GM19455 (cell line): ENCODE measurements around the gene AMOTL2.

ENCODE experiments used
- ATAC-seq: cut with Tn5 transposase; IDR thresholded peaks from one replicate; pipeline ENCODE4 v1.9.1; 2021; ENCODE audit not compliant: unreplicated experiment

Gene AMOTL2

GRCh38 chr3:134380249-134380648 is 6.0 kb upstream of the AMOTL2 start:
- no peak for ATAC-seq

DNA sequence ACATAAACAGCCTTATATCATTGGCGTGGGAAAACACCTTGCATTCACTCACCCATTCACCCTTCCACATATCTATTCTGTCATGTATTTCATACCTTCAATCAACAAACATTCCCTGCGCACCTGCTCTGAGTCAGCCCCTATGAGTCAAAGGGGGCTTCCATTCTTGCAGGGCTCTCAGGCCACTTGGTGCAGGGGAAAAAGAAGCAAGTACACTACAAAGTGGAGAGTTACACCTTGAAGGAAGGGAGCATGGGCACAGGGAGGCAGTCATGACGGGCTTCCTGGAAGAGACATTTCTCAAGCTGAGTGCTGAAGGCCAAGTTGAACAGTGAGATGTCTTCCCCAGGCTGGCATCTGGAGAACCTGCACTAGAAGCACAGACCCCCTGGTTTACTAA is 4.6 kb upstream of the AMOTL2 start:
- ATAC-seq = no peak

- ATAC-seq = no peak
Measured at GRCh38 chr3:134378384-134378783, 4.1 kb upstream of the AMOTL2 start.

DNA sequence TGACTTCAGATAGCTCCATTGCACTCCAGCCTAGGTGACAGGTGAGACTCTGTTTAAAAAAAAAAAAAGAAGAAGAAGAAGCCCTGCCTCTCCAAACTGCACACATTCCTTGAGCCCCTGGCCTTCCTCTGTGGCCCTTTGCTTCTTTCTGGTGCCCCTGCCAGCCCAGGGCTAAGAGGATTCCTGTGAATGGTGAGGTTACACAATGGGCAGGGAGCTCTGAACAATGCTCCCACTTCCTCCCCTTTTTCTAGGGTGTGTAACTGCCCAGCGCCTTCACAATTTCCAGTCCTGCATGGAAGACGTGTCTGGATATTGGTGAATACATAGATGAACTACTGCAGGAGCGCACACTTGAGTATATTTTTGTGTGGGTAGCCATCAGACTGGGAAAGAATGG is 3.6 kb upstream of the AMOTL2 start:
- no peak for ATAC-seq

- no peak for ATAC-seq
Measured at GRCh38 chr3:134376786-134377426, 2.7 kb upstream of the AMOTL2 start.

DNA sequence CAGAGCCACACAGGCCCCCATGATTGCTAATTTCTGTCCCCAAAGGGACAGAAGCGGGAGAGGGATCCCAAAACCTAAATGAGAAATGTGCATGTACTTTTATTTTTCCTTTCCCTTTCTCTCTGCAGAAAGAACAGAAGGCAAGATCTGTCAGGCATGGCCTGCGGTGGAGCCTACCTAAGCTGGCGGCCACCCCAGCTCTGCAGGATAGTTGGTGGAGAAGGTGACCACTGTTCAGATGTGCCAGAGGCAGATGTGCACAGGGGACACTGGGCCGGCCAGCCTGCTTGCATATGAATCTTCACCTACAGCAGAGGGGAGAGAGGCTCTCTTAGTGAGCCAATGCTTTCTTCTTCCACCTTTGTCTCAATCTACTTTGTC is 2.1 kb upstream of the AMOTL2 start:
- no peak for ATAC-seq

- no peak for ATAC-seq
Measured at GRCh38 chr3:134375582-134376384, 1.5 kb upstream of the AMOTL2 start.

- ATAC-seq = no peak
Measured at GRCh38 chr3:134374791-134375581, 739 bp upstream of the AMOTL2 start.

DNA sequence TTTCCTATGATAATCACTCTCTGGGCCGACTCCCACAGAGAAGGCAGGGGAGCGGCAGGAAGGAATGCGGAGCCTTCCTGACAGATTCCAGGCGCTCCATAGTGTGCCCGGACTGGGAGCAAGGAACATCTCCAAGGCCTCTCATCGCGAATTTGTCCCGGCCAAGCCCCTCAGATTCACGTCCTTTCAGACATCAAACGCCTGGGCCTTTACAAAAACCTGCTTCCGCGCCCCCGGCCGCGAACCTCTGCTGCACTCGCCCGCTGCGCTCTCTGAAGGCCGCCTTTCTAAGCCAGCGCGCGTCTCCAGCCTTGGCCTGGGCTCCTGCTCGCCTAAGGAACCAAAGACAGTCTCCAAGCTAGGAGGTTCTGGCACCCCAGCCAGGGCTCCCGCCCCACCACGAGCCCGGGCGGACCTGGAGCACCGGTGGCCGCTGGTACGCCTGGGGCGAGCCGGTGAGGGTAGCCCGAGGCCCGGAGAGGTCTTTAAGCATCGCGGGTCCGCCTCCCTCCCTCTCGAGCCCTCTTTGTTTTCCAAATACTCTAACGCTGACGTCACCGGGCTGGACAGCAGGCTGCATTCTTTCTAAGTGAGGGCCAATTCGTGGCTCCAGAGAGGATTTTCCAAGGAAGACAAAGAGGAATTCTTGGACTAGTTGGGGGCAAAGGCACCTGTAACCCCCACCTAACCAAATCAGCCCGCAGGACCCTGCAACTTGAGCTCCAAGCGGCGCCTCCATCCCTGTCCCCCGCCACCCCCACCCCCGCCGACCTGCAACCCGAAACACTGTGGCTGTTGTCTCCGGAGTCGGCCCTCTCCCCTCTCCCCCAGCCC is 759 bp downstream of the AMOTL2 start:
- no peak for ATAC-seq

DNA sequence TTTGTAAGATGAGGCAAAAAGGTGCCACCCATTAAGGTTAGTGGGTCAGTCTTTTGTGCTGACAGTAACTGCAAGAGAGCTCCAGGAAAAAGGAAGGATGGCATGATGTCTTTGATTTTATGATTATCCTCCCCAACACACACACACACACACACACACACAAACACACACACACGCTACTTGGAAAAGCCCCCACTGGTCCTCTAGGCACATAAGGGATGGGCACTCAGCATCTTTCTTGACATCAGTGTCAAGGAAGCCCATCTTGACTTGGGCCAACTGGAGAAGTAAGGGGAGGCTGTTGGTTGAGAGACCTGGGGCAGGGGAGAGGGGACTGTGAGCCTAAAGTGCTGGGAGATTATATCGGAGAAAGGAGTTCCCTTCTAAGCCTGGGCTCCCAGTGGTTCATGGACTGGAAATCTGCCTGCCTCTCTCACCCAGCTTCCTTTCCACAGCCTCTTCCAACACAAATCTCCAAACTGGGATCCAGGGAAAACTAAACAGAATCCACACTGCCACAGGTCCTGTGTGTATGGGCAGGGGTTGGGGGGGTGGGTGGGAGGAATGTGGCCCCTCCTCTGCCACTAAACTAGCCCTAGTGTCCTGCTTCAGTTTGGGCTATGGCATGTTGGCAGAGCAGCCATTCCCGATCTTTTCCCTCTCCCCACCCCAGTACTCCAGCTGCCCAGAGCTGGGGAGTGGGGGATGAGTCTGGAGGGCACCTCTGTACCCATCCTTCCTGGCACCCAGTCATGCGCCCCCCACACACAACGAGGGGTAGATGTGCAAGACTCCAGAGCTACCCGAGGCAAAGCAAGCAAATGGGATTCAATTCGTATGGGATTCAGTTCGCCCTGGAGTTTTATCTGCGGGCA is 1.6 kb downstream of the AMOTL2 start:
- no peak for ATAC-seq

DNA sequence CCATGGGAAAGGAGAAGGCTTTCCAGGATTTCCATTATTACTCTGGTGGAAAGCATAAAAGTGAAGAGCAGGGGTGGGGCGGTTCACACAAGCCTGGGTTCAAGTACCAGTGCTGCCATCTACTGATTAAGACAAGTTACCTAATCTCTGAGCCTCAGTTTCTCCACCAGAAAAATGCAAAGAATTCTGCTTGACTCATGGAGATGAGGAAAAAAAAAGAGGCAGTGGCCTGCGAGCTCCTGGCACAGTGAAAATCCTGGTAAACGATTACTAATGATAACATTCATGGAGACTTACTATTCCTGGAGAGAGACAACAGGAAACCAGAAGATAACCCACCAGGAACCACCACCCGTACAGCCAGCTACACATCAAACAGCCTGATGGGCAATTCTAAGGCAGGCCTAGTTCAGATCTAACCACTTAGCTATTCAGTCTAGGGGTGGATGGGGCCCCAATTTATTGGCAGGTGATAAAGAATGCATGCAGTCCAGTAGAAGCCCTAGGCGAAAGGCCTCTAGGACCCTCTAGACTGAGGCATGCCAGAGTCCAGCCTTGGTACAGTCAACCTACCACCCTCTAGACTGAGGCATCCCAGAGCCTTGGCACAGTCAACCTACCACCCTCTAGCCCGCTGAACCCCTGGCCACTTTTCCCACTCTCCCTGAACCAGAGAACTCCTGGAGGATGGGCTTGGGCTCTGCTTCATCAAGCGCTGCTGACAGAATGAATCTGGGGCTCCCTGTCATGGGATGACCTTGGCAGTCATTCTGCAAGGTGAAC is 2.5 kb downstream of the AMOTL2 start:
- no peak for ATAC-seq

DNA sequence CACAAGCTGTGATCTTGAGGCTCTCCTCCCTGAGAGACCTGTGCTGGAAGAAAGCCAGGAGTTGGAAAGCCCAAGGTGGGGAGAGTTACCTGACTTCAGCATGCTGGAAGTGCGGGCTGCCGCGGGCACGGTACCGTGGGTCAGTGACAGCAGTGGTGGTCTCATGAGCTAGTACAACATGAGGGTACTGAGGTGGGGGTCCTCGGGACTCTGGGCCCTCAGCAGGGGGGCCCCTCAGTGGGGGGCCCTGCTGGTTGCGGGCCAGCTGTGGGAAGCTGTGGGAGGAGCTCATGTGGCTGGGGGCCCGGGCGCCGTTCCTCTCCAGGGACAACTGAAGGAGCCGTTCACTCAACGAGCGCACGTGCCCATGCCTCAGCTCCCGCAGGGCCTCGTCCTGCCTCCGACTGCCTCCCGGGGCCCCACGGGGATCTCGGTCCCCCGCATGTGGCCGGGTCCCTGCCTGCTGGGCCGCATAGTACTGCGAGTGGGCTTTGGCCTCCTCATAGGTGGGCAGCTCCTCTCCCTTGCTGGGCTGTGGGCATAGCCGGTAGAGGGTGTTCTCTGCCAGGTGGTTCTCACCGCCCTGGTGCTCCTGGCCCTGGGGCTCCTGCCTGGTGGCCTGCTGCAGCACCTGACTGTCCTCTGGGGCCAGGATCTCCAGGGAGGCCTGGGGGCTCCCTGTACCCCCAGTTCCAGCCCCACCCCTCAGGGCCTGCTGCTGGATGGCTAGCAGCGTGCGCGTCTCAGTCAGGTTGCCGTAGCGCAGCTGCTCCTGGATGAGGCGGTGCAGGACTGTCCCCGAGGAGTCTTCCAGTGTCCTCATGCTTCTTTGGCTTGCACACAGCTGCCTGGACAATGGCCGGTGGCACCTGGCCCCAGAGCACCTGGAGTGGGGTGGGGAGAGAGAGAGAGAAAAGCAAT is 3.4 kb downstream of the AMOTL2 start:
- no peak for ATAC-seq

DNA sequence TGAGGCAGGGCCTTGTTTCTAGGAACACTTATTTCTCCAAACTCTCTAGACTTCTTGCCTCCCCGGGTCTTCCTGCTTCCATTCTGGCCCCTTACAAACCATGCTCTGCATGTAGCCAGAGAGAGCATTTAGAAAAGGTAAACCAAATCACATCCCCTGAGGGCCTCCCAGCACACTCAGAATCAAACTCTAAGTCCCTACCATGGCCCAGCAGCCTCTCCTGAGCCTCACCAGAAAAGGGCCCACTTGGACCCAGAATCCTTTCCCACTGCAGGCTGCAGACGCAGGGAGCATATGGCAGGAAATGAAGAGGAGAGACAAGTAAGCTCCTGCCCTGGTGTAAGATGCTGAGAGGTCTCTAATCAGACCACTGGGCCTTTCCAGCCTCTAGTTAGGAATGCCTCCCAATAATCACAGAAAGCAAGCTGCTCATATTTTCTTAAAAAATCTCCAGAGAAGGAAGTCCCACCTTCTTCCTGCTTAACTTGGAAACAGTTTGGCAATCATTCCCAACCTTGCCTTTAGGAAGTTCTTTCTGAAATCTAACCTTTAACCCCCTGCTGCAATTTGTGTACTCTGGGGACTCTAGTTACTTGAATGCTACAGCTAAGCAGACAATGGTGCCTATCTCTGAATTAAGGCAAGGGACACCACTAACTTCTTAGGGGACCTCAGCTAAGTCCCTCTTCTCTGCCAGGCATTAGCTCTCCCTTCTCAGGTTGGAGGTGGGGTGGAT is 4.2 kb downstream of the AMOTL2 start:
- ATAC-seq = no peak

DNA sequence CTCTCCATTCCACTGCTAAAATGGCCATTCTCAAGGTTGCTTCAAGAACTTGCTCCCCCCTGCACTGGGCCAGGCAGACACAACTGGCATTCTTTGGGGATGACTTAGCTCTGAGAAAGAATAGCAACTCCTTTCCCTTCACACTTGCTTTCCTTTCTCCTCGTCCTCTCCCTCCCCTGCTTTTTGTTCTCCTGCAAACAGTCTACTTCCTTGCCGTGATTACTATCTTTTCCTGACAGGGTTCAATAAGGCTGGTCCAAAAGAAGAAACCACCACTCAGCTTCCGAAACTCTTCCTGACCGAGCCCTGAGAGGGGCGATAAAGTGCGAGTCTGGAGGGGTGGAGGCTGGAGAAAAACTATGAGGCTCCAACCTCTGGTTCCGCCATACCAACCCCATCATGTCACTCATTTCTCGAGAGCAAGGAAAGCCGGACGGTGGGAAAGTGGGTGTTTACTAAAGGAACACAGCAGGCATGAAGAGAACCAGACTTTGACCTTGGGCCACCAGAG is 5.0 kb downstream of the AMOTL2 start:
- ATAC-seq = no peak

- ATAC-seq = no peak
Measured at GRCh38 chr3:134368751-134369105, 5.5 kb downstream of the AMOTL2 start.

DNA sequence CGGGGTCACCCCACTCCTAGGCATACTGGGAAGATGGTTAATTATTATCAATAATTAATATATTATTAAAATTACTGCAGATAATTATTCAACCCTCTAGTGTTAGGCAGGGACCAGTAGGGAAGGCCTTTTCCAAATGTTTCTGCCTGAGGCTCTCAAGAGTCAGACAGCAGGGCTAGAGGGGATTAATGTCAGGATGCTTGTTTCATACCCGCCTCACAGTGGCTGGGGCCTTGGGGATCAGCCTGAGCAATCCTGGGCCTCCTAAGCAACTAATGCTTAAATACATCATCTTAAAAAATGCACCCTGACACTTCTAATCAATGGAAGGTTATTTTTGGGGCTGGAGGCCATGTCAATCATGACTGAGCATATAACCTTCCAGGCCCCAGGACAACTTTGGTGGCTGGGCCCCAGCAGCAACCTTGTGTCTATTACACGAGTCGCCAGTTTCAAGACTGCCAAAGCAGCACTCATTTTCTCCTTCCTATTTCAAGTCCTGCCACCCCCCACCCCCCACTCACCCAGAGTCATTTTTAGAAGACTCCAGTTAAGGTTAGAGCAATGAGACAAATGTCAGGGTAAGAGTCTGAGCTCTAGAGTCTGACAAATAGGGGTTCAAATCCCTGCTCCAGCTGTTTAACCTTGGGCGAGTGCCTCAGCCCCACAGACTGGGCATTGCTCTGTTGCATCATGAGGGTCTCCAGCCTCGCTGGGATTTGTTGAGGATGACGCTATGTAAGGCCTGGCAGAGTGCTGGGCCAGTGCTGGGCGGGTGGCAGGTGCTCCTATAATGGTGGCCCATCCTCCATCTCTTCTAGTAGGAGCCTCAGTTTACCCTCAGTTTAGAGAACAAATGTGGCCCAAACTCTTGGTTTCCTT is 6.1 kb downstream of the AMOTL2 start:
- no peak for ATAC-seq
